SIG-M5 (cell line): Measurements from ENCODE around the gene DNAH8.
"Not testable (repeated sequence)": the region's sequence is repeated elsewhere in the genome, so short reads cannot be mapped to it uniquely, and the experiment has no call there.

Experiments
- DNase-seq: peaks from one replicate; lab custom pipeline; 2025; lab: John Stamatoyannopoulos, UW

DNAH8 gene

GRCh38 chr6:38843798-38844197 lies 128.7 kb downstream of the DNAH8 start:
- no peak for DNase-seq

DNA sequence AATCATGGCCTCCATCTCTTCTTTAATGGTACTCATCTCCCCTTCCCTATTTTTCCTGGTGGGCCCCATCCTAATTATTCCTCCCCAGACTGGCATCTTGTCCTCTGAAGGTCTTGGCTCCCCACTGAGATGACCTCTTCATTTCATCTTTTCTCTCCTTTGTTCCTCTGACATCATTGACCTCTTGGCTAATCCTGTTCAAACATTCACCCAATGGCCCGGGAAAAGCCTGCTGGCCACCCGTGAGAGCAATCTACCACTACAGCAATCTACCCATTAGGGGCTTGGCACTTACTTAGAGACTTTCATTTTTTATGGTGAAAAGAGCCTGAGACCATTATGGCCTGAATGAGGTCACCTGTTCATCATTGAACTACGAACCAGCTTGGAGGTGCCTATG lies 130.8 kb downstream of the DNAH8 start:
- no peak for DNase-seq

DNA sequence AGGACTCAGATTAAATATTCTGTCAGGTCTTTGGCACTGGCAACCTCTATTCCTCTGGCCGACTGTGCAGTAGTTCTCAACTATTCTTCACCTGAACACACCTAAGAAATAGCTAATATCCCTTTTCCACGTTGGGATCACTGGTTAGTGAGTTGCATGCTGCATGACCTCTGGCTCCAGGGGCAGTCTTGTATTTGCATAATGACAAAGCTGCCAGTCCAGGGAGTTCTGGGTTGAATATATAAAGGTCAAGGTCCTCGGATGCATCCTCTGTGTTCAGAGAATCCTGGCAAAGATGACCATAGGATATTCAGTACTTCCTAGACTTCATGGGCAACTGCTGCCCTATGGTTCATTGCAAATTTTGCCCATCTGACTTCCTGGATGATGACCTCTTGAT lies 131.2 kb downstream of the DNAH8 start:
- DNase-seq = no peak

GRCh38 chr6:38846844-38847243 lies 131.7 kb downstream of the DNAH8 start:
- no peak for DNase-seq

DNA sequence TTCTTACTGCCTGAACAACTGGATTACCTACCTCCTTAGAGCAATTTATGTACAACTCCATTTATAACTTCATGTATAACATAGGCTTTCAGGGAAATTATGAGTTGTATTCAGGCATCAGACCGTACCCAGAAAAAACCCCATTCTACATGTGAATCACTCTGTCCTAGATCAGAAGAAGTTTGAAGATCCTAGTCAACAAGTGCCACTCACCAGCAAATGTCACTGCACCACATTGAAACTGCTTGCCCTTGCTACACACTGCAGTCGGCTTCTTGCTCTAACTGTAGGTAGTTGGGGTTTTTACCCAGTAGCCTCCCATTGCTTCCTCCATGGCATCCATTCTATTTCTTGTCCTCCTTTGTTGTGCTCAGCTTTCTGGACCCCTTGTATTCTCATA lies 132.4 kb downstream of the DNAH8 start:
- no peak for DNase-seq

DNA sequence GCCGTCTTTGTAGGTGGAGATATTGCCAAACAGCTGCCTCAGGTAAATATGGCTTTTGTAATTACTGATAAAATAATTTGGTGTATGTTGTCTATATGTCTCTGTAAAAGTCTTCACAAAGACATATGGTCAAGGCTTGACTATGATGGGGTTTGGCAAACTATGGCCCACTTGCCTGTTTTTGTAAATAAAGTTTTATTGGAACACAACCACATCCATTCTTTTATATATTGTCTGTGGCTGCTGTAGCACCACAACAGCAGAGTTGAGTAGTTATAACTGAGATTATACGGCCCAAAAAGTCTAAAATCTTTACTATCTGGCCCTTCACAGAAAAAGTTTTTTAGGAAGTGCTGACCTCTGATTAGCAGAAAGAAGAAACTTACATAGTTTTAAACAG lies 133.6 kb downstream of the DNAH8 start:
- no peak for DNase-seq

GRCh38 chr6:38852215-38852614 lies 137.1 kb downstream of the DNAH8 start:
- DNase-seq = no peak

- no peak for DNase-seq
Observed at GRCh38 chr6:38853236-38853635, 138.1 kb downstream of the DNAH8 start.

DNA sequence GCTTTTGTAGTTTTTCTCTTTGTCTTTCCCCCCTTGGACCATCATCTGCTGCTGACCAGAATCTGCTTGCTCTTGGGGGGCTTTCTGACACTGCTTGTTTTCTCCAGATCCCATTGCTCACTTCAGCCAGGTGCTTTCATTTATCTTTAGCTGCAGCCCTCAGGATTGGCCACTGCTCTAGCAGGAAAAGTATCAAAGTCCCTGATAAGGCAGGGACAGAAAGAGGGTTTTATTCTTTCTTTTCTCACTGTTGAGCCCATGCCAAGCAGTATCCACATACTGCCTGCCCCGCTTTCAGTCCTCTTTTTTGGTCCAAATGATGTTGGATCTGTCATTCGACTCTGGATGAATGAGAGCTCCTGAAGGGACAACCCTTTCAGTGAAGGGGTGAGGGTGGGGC lies 141.4 kb downstream of the DNAH8 start:
- DNase-seq = no peak

DNA sequence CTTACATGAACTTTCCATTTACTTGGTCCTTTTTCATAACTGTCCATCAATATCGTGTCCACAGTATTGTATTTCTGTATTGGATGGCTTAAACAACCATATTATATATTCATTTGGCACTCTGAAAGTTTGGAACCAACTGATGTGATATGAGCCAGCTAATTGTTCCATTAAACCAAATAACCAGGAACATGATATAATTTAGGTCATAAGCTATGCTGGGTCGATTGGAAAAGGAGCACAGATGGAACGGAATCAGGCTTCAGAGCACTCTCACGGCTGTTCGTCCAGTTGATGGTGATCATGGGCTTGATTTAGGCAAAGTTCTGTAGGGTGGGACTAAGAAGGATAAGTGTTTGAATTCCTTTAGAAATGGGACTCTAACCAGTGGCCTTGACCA lies 142.7 kb downstream of the DNAH8 start:
- DNase-seq = no peak

- DNase-seq = no peak
Observed at GRCh38 chr6:38860041-38860440, 144.9 kb downstream of the DNAH8 start.

DNA sequence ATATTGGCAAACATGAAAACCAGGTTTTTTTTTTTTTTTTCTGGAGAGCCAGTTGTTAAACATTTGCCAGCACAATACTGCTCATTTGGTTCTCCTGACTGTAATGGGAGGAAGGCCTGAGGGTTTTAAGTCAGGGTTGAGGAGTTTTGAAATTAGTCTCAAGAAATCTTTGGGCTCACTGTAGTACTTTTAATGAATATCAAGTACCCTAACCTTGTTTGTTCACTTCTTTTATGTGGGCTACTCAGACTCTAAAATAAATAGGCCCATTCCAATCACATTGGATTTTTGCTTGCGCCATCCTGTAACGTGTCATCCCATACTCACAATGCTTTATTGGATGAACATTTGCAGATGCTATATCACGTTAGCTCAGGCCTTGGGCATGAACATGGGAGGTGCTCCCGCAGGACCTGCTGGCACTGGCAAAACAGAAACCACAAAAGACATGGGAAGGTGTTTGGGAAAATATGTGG lies 146.9 kb downstream of the DNAH8 start:
- no peak for DNase-seq

- no peak for DNase-seq
Observed at GRCh38 chr6:38865521-38866174, 150.5 kb downstream of the DNAH8 start.

- no peak for DNase-seq
Observed at GRCh38 chr6:38867726-38868125, 152.6 kb downstream of the DNAH8 start.

- DNase-seq = no peak
Observed at GRCh38 chr6:38871741-38872568, 156.8 kb downstream of the DNAH8 start.

DNA sequence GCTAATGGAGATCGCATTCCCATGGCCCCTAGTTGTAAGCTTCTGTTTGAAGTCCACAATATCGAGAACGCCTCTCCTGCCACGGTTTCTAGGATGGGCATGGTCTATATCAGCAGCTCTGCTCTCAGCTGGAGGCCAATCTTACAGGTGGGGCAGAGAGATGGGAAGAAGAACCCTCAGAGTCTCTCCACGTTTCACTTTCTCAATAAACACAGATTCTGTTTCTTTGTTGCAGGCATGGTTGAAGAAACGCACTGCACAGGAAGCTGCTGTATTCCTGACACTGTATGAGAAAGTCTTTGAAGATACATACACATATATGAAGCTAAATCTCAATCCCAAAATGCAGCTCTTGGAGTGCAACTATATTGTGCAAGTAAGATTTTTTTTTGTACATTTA lies 157.9 kb downstream of the DNAH8 start:
- DNase-seq = no peak

DNA sequence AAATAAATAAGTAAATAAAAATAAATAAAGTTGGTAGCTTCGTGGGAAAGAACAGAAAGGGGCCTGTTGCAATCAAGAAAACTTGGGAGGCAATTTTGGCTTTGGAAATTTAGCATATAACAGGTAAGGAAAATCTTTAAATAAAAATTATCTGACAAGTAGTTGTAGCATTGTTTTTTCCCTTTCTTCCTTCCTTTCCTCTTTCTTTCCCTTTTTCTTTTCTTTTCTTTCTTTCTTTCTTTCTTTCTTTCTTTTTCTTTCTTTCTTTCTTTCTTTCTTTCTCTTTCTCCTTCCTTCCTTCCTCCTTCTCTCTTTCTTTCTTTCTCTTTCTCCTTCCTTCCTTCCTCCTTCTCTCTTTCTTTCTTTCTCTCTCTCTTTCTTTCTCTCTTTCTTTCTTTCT lies 158.7 kb downstream of the DNAH8 start:
- DNase-seq = not testable (repeated sequence)

DNA sequence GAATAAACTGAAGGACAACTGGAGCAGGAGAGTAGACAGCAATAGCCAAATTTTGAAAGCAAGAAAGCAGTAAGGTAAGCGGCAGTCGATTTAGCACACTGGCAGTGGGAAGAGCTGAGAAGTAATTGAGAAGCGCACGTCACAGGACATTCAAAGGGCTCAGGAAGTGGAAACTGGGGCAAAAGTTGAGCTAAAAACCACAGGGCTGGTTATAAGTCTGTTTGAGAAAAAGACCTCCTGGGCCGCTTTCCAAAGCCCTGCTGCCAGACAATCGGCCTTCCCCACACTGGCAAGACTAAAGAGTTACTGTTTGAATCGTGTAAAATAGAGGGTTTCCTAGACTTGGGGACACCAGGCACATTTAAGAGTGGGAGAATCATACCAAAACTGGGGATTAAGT lies 161.4 kb downstream of the DNAH8 start:
- DNase-seq = no peak

- DNase-seq = no peak
Observed at GRCh38 chr6:38877721-38878120, 162.6 kb downstream of the DNAH8 start.

- DNase-seq = no peak
Observed at GRCh38 chr6:38882157-38882556, 167.0 kb downstream of the DNAH8 start.

DNA sequence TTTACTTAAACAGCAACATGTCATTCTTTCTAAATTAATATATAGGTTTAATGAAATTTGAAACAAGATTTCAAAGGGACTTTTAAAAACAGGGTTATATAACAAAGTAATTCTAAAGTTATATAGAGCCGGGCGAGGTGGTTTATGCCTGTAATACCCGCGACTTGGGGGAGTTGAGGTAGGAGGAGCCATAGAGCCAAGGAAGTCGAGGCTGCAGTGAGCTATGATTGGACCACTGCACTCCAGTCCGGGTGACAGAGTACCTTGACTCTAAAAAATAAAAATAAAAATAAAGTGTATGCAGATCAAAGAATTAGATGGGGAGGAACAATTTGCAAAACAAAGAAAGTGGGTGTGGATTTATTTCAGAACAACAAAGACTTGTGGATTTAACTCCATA lies 182.4 kb downstream of the DNAH8 start:
- DNase-seq = no peak

GRCh38 chr6:38901802-38902522 lies 186.9 kb downstream of the DNAH8 start:
- no peak for DNase-seq

DNA sequence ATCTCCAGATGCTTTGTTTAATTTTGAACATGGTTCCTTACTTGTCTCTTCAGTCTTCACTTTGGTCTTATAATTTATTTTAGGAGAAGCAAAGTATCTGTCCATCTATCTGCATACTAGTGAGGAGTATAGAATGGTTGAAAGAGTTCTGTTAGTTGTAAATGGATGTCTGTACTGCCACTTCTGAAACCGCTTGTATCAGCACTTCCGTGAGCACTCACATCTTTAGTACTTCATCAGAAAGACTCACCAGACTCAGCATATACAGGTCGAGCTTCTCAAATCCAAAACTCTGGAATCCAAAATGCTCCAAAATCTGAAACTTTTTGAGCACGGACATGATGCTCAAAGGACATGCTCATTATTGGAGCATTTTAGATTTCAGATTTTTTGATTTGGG lies 191.5 kb downstream of the DNAH8 start:
- no peak for DNase-seq
